GM18868 (cell line): ENCODE data around the gene TRMT11.
"Not testable (repeated sequence)": the region's sequence is repeated elsewhere in the genome, so short reads cannot be mapped to it uniquely, and the experiment has no call there.

Experiments used
- ATAC-seq: cut with Tn5 transposase; IDR thresholded peaks from one replicate; pipeline ENCODE4 v1.9.1; 2021; ENCODE audit warnings: mild to moderate bottlenecking, moderate library complexity; ENCODE audit not compliant: unreplicated experiment

Gene TRMT11

DNA sequence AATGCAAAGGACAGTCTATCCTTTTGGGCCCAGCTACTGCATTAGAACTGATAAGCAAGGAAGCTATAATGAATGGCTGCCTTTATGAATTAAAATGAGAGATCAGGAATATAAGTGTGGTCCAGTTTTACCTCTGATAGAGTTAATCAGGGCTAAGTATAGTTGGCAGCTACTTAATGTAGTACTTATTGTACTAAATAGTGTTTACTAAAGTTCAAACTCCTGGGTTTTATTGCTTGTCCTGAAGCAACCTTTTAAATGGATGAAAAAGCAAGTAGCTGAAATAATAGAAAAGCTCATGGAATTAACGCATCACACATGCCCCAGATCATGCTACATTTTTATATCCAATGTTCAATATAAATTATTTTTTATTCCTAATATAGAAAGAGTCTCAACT lies 5.3 kb downstream of the TRMT11 start:
- no peak for ATAC-seq

DNA sequence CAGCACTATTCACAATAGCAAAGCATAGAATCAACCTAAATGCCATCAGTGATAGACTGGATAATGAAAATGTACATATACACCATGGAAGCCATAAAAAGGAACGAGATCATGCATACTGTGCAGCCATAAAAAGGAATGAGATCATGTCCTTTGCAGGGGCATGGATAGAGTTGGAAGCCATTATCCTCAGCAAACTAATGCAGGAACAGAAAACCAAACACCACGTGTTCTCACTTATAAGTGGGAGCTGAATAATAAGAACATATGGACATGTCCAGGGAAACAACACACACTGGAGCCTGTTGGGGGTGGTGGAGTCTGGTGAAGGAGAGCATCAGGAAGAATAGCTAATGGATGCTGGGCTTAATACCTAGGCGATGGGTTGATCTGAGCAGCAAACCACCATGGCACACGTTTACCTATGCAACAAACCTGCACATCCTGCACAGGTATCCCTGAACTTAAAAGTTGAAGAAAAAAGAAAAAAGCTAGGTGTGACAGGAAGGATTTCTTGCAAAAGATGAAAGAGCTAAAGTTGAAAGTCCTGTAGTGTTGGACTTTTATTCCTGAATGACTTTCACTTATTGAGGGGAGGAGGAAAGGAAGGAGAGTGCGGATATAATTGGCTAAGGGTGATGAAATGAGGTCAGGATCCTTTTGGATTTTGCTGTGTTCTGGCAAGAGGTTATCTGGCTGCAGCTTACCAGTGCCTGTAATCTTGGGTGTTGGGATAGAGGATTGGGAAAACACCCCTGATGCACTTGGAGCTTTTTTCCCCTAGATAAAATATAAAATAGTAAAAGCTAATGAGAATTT lies 8.5 kb downstream of the TRMT11 start:
- no peak for ATAC-seq

DNA sequence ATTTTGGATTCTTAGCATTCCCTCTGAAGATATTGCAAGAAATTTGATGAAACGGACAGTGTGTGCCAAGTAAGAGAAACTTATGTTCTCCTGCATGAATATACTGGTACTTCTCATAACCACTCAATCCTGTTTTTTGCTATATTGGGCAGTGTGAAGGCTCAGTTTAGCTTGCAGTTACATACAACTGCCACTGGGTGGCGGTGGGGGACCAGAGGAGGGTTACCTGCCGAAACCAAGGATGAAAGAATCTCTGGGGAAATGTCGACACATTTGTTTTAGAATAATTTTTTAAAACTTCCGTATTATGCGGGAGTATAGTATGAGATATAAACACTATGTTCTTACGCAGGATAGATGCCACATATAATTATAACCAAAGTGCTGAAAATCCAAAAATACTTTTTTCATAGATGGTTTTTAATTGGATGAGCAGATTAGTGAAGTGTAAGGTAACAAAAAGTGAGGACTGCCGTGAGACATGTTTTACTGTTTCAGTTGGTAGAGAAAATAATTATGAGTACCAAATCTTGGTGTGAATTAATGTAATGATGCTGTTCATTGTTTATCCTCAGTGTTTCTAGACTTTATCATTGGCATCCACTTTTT lies 9.7 kb downstream of the TRMT11 start:
- ATAC-seq = peak; percentile 97

DNA sequence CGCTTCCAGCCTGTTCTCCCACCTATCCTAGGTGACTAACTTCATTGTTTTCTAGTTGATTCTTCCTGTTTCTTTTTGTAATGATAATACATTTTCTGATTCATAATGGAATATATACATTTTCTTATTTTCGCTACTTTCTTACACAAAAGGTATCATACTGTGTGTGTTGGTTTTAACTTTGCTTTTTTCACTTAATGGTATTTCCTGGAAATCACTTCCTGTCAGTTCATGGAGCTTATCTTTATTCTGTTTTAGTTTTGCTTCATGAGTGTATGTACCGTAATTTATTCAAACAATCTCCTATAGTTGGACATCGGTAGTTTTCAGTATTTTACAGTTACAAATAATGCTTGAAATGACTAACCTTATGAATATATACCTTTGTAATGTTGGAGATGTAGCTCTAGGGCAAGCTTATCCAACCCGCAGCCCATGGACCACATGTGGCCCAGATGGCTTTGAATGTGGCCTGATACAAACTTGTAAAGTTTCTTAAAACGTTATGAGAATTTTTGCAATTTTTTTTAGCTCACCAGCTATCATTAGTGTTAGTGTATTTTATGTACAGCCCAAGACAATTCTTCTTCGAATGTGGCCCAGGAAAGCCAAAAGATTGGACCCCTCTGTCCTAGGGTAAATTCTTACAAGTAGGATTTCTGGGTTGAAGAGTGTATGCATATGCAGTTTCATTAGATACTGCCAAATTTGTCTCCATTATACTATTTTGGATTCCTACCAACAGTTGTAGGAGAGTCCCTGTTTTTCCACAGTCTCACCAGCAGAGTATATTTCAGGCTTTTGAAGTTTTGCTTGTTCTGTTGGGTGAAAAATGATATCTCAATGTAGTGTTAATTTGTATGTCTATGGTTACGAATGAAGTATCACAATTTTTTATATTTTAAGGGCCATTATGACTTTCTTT lies 16.7 kb downstream of the TRMT11 start:
- ATAC-seq = no peak

DNA sequence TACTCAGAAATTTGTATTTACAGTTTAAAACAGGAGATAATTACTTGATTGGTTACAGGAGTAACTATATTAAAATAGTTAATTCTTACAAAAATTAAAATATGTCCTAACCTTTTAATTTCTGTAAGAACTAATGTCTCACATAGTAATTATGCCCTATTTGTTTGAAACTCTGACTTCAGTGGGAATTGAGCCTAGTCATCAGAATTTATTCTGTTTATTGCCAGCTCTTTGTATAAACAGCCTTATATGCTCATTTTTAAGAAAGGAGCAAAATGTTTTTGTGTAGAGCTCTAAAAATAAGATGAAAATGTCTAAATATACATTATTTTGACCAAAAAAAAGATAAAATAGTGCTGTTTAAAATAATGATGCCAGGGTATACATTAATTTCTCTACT lies 21.5 kb downstream of the TRMT11 start:
- ATAC-seq = no peak

DNA sequence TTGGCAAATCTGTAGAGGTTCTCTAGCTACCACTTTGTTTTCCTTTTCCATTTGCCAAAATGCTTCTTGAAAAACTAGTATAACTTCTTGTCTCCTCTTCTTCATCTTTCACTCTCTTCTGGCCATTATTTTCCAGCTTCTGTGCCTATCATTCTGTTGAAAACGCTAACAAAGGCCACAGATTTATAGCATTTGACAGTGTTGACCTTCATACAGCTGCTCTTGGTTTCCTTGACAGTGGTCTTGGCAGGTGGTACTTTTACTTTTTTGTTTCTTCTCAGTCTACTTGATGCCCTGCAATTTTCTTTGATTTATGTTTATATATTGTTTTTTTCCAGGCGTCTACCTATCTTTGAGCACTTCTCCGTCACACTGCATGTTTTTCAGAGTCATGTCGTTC lies 23.7 kb downstream of the TRMT11 start:
- ATAC-seq = no peak

DNA sequence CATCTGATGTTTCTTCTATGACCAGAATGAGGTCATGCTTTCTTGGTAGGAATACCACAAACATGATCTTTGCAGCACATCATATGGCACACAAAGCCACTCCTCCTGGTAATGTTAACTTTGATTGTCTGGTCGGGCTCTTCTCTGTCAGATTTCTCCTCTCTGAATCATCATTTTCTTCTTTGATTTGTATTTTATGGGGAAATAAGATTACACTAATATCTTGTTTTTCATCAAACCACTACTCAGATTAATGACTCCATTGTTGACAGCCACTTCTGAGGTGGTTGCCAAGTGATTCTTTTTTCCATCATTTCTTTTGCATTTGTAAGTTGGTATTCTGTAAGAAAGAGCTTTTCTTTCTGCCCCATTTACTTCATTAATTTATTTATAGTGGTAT lies 29.5 kb downstream of the TRMT11 start:
- ATAC-seq = no peak

DNA sequence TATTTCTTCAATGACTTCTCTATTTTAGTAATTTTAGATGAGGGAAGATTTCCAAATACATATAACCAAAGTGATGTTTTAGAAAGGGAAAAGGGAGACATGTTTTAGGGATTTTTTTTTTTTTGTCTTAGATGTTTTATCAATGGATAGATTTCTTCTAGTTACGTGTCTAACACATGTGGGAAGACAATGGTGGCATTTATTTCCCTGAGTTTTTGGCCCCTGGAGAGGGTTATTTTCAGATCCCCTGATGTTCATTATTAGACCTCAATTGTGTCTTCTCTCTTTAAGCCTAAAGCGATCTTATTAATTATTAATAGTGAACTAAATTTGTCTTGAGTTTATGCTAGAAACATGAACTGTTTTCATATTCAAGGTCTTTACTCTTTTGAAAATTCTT lies 30.3 kb downstream of the TRMT11 start:
- no peak for ATAC-seq

DNA sequence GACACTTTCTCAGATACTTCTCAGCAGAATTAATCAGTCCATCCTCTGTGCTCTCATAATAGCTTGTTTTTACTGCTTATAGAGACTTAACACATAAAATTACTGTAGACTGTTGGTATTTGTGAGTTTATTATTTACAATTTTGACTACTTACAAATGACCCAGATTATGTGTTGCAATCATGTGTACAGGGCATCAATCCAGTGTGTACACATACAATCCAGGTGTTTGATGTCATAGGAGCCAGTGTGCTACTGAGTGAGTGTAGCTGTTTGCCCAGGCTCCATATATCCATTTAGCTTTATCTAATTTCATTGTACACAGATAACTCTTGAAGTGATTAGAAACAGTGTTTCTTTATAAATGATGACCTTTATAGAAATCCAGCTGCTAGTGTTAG lies 31.3 kb downstream of the TRMT11 start:
- no peak for ATAC-seq

DNA sequence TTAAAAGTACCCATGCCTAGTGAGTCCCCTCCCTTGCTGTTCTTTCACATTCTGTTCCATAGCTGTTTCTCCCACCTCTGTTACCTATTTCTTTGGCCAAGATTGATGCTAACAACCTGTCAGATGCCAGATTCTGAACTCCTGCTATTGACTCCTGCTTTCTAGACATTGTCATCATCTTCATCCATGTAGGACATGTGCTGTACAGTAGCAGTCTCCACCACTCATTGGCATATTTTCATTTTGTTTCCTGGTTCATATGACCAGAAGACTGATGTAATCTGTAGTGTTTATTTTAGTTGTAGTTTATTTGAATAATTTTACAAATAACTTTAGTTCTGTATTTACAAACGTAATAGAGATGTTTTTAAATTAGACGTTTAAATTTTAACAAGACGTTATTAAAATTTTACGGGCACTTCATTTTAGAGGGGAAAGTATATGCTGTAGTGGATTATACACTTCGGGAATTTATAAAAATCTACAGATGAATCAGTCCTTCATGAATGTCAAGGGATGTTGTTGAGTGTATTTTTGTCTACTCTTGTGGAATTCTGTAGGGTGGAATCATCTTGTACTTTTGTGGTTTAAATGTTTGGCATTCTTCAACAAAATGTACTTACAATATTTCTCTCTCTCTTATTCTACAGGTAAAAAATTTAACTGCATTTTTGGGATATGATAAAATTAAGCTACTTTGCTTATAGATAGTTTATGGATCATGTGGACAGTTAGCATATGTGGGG lies 34.1 kb downstream of the TRMT11 start:
- ATAC-seq = no peak

DNA sequence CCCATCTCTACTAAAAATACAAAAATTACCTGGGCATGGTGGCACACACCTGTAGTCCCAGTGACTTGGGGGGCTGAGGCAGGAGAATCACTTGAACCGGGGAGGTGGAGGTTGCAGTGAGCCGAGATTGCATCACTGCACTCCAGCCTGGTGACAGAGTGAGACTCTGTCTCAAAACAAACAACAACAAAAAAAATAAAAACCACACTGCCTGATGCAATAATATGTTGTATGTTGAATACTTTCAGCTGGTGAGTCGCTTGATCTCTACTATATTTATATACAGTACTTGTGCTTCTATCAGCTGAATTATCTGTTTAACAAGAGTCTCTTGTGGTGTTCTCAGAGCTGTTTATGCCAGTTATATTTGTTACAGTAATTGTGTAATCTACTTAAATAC lies 37.1 kb downstream of the TRMT11 start:
- ATAC-seq = not testable (repeated sequence)

DNA sequence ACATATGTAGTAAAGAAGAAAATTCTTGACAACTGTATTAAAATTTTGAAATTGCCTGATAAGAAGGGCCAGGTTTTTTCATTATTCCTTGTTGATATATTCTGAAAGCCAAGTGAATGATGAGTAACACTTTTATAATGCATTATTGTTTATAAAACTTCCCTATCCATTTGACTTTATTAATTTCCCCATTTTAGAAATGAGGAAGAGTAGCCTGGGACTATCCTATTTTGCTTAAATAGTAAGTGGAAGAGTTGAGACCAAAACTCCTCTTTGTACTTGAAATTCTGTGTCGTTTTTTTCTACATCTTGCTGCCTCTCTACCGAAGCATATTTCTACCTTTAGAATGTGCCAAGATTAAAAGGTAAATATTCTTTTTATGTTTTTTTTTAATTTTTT lies 39.7 kb downstream of the TRMT11 start:
- ATAC-seq = no peak

DNA sequence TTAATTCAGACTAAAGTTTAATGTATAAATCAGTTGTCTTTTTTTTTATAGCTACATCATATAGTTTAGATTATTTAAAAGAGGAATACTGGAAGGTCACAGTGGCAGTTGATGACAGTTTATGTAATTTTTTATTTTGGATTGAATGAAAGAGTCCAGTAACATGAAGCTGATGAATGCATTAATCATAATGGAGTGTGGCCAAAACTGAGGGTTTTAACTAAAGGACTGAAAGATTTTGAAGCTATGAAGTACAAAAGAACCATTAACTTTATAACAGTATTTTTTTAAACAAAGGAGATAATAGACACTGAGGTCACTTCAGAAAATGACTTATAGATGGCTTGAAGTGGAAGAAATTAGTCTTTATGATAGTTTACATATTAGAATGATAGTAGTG lies 41.3 kb downstream of the TRMT11 start:
- ATAC-seq = no peak

DNA sequence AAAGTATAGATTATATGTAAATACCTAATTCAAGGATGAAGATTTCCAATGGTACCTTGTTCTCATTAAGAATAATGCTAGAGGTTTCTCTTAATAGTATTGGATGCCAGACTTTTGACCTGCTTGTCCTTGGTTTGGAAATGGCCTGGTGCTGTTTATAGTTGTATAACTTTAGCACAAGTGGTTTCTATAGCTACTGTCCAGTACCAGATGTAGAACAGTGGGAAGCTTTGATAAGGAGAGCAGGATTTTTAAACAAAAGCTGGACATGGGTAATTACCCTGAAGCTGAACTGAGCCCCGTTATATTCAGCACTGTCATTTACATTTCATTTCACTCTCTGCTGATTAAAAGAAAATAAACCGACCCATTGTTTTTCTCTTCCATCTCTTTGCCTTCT lies 43.7 kb downstream of the TRMT11 start:
- ATAC-seq = no peak

DNA sequence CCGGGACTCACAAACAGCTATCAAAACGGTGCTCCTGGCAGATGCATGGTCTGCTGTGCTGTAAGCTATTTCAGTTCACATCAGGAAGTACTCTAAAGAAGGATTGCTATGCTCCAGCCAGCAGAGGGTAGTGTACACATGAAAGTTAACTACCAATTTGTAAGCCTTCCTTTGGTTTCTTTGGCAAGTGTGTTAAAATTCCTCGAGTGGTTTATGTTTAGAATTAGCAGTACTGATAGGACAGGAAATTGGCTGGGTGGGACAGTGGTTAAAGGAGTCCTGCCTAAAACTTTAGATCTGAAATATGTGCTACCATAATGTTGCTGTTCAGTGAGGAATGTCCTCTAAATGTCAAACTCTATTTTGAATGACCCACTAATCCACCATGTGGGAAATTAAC lies 47.4 kb downstream of the TRMT11 start:
- peak; percentile 90 for ATAC-seq

DNA sequence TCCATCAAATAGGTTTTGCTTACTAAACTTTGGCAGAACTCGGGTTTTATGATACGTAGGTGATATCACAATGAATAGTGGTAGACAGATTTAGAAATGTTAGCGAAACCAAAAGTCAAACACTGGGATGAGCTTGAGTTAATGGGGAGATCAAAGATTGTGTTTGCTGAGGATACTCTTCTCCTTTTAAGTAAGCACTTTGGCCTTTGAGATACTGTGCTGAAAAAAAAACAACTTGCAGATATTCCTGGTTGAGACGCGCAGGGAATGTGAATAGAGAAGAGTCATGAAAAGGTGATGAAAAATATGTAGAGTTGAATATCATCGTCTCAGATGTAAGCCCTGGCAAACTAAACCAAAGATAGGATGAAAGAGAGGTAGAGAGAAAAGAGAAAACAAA lies 48.3 kb downstream of the TRMT11 start:
- no peak for ATAC-seq

DNA sequence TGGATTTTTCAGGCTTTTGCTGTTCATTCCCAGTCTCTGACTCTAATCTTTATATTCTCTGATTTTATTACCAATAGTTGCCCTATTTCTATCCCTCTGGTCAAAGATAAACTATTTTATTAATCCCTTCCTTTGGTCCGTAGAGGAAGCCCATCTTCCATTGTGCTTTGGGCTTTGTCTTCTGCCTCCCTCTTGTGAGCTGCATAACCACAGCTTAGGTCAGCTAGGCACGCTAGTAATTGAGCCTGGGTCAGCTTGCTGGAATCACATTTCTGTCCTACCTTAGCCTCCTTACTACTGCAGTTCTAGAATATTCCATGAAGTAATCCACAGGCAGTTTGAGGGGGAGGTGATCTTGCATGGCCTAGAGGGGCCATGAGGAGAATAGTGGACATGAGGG lies 49.4 kb downstream of the TRMT11 start:
- no peak for ATAC-seq

DNA sequence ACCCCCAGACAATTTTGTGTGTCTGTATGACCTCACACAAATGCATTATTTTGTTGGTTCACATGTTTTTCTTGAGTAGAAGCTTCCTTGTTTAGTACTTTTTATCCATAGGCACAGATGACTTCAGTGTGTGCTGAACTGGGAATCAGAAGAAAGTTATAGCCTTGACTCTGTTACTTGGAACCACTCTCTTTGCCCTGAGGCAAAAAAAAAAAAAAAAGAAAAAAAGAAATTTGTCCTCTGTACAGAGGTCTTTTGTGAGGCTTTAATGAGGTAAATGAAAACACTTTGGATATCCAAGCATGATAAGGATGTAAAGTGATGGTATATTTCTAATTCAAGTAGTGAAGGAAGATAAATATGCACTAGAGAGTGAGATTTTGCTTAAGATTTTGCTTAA lies 51.9 kb downstream of the TRMT11 start:
- ATAC-seq = no peak

DNA sequence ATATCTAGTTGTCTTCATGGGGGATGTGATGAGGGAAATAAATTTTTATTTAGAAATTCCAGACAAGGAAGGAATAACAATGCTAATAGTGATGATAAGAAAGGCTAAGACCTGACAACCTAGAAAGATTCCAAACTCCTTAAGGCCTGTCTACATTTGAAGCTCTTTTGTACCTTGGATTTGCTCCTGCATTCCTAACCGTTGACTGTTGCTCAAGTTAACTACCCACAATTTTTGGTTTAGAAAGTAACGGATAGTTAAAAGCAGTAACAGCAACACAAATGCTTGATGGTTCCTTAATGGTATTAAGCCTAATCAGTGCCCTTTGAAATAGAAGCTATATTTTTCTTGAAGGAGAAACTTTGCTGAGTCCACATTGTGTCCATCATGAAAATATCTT lies 52.9 kb downstream of the TRMT11 start:
- no peak for ATAC-seq

DNA sequence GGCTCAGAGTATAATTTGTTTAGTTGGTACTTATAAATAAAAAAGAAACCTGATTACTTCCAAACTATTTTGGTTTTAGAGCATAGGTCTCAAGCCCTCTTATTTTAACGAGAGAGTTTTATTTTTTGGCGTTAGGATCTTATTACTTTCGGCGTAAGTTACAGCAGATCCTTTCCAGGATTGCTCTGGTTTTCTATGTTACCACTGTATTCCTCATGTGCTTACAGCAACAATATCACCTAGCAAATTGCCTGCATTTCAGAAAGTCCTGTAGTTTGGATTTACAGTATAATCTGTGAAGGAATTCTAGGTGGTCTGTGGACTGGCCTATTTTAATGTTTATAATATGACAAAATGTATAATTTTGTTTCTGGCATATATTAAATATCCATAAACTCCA lies 54.1 kb downstream of the TRMT11 start:
- ATAC-seq = no peak

DNA sequence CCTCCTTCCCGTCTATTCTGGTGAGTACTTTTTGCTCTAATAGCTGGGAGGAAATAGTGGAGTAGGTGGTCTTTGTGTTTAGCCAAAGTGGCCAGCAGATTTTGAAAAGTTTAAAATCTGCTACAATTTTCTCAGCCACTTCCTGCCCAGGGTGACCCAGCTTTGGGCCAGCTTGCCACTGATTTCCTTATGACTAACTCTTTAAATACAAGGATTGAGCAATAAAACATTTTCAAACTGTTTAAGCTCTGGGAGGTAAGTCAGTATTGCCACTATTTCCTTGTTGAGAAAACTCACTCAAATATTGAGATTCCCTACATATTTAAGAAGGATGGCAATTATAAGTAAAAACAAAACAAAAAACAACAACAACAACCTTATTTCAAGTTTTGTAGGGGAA lies 54.5 kb downstream of the TRMT11 start:
- no peak for ATAC-seq
